Umbilical cord (tissue), 2 donors: Measurements from ENCODE around the gene FAM168B. TPM values are rescaled to one million over a fixed set of nuclear protein-coding genes. Genes with fewer than 3 reads are reported as not detected.
"Not testable (repeated sequence)": the region's sequence is repeated elsewhere in the genome, so short reads cannot be mapped to it uniquely, and the experiment has no call there.

Source experiments
- DNase-seq: peaks from one replicate; pipeline ENCODE4 v3.0.0-alpha.2; 2015; ENCODE audit warnings: low spot score
- total RNA-seq: library from RNA; depleted of rRNA; stranded (reverse); fragments of >200 nt; gene quantifications from one replicate; pipeline ENCODE4 v1.2.3, GENCODE V29; 2014; ENCODE audit warnings: low replicate concordance; ENCODE audit not compliant: insufficient read depth

FAM168B gene, protein sequence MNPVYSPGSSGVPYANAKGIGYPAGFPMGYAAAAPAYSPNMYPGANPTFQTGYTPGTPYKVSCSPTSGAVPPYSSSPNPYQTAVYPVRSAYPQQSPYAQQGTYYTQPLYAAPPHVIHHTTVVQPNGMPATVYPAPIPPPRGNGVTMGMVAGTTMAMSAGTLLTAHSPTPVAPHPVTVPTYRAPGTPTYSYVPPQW
- total RNA-seq = 127 TPM

DNA sequence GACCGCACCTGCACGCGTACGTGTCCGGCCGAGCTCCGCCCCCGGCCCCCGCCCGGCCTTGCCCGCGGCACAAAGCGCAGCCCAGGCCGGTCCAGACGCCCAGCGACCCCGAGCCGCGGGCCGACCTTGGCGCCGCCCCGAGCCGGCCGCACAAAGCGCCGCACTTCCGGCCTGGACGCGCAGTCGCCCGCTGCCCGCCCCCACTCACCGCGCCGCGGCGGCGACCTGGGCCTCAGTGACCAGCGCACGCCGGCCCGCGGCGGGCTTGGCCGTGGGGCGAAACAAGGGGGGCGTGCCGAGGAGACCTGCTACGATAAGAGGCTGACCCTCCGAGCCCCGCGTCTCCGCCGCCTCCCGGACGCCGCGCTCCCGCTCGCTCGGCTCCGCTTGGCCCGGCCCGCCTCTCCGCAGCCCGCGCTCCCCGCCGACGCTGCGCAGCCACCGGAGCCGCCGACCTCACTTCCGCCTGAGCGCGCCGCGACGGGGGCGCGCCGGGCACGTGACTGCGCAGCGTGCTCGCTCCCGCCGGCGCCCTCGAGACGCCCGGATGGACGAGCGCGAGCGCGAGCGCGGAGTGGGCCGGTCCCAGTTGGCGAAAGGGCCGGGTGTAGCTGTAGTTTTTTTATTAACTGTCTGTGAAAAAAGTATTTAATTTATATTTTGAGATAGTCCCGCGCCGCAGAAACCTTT lies at the start of gene FAM168B:
FAM168B (minus strand) TSS at position 455 of the 690 bp plus-strand sequence. CDS start 10,814 bp downstream, outside the sequence.
- peak; percentile 92 for DNase-seq

DNA sequence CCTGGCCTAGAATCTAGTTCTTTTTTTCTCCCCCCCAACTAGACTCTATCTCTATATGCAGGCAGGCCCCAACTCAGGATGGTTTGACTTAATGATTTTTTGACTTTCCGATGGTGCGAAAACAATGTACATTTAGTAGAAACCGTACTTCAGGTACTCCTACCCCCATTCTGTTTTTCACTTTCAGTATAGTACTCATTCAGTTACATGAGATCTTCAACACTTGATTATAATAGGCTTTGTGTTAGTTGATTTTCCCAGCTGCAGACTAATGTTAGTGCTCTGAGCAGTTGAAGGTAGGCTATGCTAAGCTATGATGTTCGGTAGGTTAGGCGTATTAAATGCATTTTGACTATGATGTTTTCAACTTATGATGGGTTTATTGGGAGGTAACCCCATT lies 49.6 kb upstream of the FAM168B start:
- no peak for DNase-seq

DNA sequence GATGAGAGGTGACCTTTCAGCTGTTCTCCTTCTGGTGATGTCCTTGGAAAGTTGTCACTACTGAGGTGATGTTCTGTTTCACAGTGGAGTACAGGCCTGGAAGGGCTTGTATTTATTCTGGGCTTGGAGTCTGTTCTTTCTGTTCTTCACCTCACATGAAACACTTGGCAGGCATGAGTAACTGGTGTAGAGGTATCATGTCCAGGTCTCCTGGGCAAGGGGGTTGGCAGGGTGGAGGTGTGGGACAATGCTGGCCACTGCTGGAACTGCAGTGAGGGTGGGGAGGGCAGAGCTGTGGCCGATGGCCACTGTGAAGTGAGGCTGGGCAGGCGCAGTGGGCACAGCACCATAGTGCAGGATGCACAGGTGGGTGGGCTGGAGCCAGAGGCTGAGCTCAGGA lies 47.3 kb upstream of the FAM168B start:
- no peak for DNase-seq

DNA sequence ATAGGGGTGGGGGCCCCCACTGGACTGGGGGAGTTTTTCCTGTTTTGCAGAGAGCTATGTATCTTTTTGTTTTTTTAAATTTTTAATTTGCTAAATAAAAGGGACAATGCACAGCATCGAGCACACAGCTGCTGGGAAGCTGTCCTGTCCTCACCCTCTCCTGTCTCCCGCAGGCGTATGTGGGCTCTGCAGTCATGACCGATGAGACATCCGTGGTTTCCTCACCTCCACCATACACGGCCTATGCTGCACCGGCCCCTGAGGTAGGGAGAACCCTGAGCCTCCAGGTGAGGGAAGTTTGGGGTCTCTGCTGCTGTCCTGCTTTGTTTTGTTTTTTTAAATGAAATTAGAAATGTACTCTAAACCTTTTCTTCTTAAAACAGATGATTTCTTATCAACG lies 39.5 kb upstream of the FAM168B start:
- no peak for DNase-seq

DNA sequence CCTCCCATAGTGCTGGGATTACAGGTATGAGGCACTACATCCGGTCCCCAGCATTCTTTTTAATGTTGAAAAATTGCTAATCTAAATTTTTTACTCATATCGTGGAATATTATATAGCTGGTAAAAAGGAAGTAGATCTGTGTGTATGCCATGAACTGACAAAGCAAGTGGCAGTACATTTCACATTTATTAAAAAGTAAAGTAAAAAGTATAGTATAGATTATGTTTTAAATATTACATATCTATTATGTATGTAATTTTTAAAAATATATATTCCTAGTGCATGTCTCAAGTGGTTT lies 37.0 kb upstream of the FAM168B start:
- no peak for DNase-seq

DNA sequence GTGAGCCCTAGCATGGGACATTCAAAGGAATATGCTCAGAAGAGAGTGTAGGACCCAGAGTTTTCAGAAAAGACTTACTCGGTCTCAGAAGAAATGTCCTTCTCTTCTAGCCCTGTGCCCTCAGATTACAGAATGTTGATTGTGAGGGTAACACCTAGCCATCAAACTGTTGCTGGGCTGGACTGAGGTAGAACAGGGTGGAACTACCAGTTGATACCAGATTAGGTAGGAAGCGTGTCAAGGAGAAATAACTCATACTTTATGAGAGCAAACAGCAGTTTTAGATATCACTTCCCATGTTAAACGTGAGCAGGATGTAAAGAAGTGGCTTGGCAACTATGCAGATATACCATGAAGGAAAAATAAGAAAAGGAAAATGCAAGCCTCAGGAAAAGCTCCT lies 34.7 kb upstream of the FAM168B start:
- no peak for DNase-seq

DNA sequence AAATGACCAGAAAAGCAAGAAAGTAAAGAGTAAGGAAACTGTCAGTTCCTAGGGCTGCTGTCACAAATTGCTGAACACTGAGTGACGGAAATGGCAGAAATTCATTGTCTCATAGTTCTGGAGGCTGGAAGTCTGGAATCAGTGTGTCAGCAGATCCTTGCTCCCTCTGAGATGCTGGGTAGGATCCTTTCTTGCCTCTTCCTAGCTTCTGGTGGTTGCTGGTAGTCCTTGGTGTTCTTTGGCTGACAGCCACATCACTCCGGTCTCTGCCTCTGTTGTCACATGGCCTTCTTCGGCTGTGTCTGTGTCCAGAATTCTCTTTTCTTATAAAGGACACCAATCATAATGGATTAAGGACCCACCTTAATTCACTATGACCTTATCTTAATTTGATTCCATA lies 33.8 kb upstream of the FAM168B start:
- no peak for DNase-seq

DNA sequence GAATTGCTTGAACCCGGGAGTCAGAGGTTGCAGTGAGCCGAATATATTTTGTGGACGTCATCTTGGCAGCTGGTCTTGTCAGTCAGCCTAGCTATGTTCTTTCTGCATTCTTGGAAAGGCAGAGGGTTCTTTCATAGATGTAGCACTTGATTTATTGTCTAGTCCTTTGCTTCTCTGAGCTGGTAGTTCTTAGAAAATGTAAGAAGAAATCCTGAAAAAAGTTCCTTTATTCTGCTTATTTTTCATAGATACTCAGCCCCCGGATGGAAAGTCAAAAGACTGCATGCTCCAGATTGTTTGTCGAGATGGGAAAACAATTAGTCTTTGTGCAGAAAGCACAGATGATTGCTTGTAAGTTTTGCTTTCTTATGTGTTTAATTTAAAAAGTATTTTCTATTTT lies 33.2 kb upstream of the FAM168B start:
- no peak for DNase-seq

DNA sequence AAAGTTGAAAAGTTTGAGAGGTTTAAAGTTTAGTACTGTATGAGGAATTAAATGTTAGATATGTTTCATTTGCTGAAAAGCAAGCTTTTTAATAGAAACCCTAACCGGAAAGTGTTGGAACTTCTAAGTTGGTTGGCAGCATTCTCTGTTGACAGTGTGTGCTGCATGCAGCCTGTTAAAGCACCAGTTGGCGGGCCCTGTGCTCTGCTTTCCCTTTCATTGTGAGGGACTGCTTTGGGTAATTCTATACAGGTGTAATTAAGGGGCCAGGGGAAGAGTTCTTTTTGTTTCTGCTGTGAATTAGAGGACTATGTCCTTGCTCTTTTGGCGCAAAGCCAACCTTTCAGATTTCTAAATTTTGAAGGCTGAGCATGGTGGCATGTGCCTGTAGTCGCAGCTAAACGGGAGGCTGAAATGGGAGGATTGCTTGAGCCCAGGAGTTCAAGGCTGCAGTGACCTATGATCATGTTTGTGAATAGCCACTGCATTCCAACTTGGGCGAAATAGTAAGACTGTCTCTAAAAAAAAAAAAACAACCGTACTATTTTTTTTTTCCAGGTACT lies 32.0 kb upstream of the FAM168B start:
- DNase-seq = no peak

DNA sequence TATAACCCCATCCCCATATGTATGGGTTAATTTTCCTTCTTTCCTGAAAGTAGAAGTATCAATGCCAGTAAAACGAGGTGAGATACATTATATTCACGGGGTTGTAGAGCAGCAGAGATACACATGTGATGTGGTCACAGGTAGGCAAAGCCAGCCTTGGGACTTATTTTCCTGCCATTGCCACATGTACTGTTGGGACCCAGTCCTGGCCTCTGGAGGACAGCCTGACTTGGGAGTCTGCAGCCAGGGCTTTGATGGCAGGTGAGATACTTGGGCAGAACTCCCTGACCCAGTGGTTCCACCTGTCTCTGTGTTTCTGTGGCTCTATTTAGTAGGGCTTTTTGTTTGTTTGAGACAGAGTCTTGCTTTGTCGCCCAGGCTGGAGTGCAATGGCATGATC lies 29.9 kb upstream of the FAM168B start:
- no peak for DNase-seq

DNA sequence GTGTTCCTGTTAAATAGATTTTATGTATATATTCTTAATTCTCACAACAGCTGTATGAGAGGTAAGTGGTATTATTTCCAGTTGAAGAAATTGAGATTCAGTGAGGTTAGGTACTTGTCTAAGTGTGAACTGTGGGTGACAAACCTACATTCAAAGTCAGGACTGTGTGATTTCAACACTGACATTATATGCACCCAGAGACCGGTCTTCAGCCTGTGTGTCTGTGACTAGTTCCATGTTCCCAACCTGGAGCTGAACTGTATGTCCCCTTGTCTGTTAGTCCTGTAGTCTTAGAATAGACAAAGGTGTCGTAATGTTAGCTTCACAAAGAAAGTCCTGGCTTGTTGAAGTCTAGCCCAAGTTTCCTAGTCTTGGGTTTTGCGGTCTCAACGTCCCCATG lies 29.2 kb upstream of the FAM168B start:
- DNase-seq = no peak

DNA sequence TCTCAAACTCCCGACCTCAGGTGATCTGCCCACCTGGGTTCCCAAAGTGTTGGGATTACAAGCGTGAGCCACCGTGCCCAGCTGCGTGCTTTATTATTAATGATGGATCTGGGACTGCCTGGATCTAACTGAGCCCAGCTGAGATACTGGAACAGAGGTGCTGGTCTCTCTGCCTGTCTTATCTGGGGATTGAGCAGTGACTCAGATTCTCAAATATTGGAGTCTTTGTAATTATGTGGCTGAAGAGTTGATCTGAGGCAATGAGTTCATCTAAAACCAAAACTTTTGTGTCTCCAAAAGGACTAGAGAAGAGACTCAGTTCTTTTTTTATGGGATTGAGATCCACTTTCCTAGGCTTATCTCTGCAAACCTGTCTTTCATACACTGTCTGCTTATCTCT lies 28.2 kb upstream of the FAM168B start:
- DNase-seq = no peak

DNA sequence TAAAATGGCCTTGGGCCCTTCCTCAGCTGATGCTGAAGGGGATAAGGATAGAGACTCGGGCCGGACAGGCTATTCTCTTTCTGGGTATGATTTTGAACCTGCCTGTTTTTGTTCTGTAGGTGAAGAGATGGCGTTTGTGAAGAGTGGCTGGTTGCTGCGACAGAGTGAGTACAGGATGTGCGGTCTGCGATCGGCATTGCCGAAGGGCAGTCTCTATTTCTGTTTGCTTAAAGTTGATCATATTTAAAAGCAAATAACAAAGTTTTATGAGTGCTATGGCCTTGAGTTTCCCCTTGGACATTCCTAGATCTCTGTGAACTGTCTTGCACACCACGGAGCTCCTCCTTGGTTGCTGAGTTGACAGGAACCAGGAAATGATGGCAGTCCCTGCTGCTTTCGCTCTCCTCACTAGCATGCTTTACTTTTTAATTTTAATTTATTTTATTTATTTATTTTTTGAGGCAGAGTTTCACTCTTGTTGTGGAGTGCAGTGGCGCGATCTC lies 27.6 kb upstream of the FAM168B start:
- DNase-seq = no peak

DNA sequence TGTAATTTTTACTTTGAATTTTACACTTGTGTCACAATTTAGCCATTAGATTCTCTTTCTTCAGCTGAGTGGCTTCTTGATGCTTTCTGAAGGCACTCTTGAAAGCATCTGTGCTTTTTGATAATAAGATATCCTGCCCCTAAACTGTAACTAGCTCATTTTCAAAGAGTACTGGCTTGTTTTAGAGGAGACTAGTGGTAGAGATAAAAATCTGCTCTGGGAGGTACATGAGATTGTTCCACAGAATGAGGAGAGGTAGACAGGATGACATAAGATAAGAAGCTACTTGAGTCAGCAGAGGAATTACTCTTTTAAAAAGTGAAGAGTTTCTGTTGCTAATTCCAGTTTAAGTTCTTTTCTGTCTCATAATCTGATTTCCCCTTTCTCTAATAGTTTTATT lies 22.5 kb upstream of the FAM168B start:
- no peak for DNase-seq

DNA sequence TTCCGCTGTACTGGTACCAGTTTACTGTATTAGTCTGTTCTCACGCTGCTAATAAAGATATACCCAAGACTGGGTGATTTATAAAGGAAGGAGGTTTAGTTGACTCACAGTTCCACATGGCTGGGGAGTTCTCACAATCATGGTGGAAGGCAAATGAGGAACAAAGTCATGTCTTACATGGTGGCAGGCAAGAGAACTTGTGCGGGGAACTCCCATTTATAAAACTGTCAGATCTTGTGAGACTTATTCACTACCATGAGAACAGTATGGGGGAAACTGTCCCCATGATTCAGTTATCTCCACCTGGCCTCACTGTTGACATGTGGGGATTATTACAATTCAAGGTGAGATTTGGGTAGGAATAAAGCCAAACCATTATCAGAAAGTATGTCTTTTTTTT lies 21.7 kb upstream of the FAM168B start:
- DNase-seq = not testable (repeated sequence)

DNA sequence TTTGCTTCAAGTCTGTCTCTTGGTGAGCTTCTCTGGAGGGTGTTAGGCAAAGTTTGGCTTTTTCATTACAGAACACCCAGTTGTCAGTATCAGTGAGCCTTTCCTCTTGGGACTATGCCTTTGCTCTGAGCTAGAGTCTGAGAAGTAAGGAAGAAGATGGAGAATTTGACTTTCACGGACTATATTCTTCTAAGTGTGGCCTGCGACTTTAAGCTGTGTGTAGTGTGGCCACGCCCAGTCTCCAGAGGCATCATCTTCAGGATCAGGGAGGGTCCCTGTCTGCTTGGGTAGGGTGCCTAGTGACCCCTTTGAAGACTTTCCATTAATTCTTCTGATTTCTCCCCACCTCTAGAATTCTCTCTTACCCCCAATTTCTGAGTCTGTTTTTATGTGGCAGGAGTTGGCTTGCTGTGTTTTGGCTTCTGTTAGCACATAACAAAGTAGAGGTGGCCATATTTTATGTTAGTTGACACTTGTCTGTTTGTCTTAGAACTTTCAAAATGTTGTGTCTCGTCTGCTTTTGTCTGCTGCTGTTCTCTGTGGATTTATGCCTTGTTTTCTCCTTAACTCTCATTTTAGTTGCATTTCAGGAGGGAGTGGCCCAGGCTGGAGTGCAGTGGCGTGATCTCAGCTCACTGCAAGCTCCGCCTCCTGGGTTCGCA lies 20.4 kb upstream of the FAM168B start:
- DNase-seq = no peak

DNA sequence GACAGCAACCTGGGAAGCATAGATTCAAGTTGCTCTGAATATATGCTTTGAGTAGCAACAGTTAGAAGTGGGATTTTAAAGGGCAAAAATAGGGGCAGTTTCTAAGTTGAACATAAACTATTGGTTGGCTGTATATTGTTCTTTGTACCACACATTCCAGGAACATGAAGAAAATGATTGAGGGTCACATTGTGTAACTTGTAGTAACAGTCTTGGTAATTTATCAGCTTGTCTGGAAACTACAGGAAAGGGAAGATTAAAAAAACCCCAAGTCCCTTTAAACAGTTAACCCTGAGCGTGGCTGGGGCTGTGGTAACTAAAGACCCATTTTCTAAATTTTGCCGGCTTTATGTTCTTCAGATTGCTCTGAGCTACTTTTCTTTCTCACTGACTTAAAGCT lies 19.3 kb upstream of the FAM168B start:
- no peak for DNase-seq

DNA sequence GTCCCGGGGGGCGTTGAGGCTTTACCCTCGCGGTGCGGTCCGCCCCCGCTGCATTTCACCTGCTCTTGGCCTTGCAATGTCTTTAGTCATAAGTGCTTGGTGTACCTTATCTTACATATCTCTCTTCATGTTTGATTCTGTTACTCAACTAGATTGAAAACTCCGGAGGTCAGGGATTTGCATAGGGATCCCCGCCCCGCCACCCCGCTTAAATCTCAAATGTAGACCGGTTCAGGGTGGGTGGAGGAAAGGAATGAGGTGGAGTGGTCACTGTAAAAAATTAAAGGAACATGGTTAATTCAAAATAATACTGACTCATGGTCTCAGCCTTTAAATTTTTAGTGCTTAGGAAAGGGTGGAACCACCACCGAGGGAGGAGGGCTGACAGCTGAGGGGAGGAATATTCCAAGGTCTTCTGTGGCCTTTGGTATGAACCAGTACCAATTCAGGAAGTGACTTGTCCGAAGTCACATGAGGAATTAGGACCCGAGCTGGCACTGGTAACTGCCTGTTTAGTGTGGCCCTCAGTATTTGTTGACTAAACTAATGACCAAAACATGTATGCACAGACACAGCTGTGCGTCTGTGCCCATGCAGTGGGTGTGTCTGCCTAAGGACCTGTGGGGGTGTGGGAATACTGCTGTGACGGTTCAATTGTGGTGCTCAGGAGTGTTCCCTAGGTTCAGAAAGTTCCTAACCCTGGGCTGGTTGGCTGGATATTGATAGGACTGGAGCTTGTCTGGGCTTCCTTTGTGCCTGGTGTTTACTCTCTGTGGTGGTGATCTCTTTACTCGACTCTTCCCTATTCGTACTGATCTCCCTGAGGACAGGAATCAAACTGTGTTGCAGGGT lies 12.9 kb upstream of the FAM168B start:
- peak; percentile 24 for DNase-seq

DNA sequence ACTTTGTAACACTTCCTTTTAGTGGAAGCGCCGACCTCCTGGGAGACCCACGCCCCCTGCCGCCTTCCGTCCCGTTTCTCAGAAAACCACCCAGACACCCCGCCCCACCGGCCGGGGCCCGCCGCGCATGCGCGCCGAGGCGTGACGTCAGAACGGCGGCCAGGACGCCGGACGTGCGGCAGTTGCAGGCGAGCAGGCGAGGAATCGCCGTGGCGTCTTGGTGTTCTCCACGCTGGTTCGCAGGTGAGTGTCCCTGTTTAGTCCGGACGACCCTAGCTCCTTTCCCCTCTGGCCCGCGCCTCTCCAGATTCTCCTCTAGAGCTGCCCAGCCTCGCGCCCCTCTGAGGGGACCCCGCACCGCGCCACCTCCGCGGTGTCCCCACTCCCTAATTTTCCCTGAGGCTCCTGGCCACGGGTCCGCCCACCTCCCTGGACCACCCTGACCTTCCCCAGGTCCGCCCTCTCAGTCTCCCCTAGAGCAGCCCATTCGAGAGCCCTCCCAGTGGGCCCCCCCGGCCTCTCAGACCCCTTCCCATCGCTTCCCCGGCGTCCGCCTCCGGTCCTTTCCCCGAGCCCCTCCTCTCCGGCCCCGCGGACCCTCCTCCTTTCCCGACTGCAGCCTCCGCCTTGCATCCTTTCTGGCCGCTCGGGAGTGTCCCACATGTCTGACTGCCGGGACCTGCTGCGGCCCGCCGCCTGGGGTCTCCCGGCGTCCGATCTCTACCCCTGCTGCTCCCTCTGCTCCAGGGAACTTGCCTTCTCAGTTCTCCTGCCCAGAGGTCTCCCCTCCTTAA lies 12.1 kb upstream of the FAM168B start, which contains the start of gene PLEKHB2:
PLEKHB2 (plus strand) TSS at position 181 of the 794 bp plus-strand sequence. CDS start 15,606 bp downstream, outside the sequence.
- peak; percentile 94 for DNase-seq

DNA sequence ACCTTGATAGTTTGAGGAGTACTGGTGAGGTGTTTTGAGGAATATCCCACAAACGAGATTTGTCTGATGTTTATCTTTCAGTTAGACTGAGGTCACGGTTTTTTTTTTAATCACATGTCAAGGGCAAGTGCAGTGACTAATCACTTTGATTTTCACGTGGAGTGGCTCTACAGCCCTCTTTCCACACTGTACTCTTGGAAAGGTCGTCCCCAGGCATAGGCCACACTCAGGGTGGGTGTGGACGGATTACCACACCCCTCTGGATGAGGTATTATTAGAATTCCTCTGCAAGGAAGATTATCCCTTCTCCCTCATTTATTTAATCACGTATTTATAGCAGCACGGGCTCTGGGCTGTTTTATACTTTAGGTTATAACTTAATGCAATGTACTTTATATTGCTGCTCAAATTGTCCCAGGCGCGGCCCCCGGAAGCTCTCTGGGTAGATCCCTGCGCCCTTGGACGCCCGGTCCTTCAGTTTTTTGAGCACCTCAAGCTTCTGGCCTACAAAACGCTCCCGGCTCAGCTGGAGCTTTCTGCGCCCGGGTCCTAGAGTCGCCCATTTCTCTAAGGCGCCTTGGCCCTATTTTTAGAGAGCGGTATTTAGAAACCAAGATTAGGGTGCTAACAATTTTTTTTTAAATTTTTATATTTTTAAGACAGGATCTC lies 11.4 kb upstream of the FAM168B start:
- DNase-seq = no peak
